A673 (cell line): ENCODE results near the gene SKAP1. TPM values are rescaled to one million over a fixed set of nuclear protein-coding genes. Genes with fewer than 3 reads are reported as not detected.
"Not testable (repeated sequence)": the region's sequence is repeated elsewhere in the genome, so short reads cannot be mapped to it uniquely, and the experiment has no call there.

Experiments
- BruUV-seq: library from RNA; stranded (reverse); fragments of 400-500 nt; replicated peaks from 2 replicates; lab custom pipeline; 2021; lab: Mats Ljungman, UMichigan
- CTCF ChIA-PET: fragments of 300-600 bp; sonication (Branson Sonifier 250); formaldehyde crosslinking; loops from one replicate; lab custom pipeline; 2022; ENCODE audit warnings: antibody characterized with exemption; lab: Charles Lee
- POLR2A ChIA-PET: fragments of 300-600 bp; sonication (Branson Sonifier 250); formaldehyde crosslinking; loops from one replicate; lab custom pipeline; 2022; ENCODE audit warnings: antibody characterized with exemption; ENCODE audit not compliant: low non-redundant PET; lab: Charles Lee
- DNase-seq: peaks from one replicate; pipeline ENCODE4 v3.0.0-alpha.2; 2015; ENCODE audit warnings: low spot score
- H3K27ac ChIP-seq: fragments of 200-600 bp; sonication (generic); 2 replicates; pipeline ENCODE4 v1.5.1; 2016; ENCODE audit warnings: mixed run types, low read depth, mild to moderate bottlenecking, mixed read lengths, antibody characterized with exemption, low read length; ENCODE audit not compliant: poor library complexity, severe bottlenecking
- H3K27me3 ChIP-seq: fragments of 200-600 bp; sonication (generic); replicated peaks from 2 replicates; pipeline ENCODE4 v1.6.1; 2017; ENCODE audit warnings: mixed run types, low read depth, mild to moderate bottlenecking, mixed read lengths, antibody characterized with exemption, low read length; ENCODE audit not compliant: insufficient read depth, poor library complexity
- H3K36me3 ChIP-seq: fragments of 200-600 bp; sonication (generic); 2 replicates; pipeline ENCODE4 v1.6.1; 2016; ENCODE audit warnings: mixed run types, mild to moderate bottlenecking, mixed read lengths, antibody characterized with exemption, low read length; ENCODE audit not compliant: insufficient read depth, poor library complexity, severe bottlenecking
- H3K4me1 ChIP-seq: fragments of 200-600 bp; sonication (generic); 2 replicates; pipeline ENCODE4 v1.6.1; 2017; ENCODE audit warnings: mixed run types, mild to moderate bottlenecking, mixed read lengths, antibody characterized with exemption, low read length; ENCODE audit not compliant: insufficient read depth, poor library complexity, severe bottlenecking
- H3K4me3 ChIP-seq: fragments of 200-600 bp; sonication (generic); 2 replicates; pipeline ENCODE4 v1.5.1; 2016; ENCODE audit warnings: low read depth, mixed run types, mild to moderate bottlenecking, mixed read lengths, low read length; ENCODE audit not compliant: poor library complexity, severe bottlenecking
- H3K9me3 ChIP-seq: fragments of 200-600 bp; sonication (generic); 2 replicates; pipeline ENCODE4 v1.6.1; 2016; ENCODE audit warnings: mixed run types, low read depth, mild to moderate bottlenecking, mixed read lengths, antibody characterized with exemption, low read length; ENCODE audit not compliant: poor library complexity, severe bottlenecking
- CTCF ChIP-seq: fragments of 300-800, 200-600 bp; sonication (generic); conservative IDR thresholded peaks from 2 replicates; pipeline ENCODE4 v1.5.1; 2017; ENCODE audit warnings: low read depth, mild to moderate bottlenecking, antibody characterized with exemption, low read length, moderate library complexity, mixed read lengths
- EZH2 ChIP-seq: fragments of 200-600 bp; sonication (generic); IDR thresholded peaks from 2 replicates; pipeline ENCODE4 v1.6.1; 2017; ENCODE audit warnings: borderline replicate concordance, low read depth, mild to moderate bottlenecking, mixed read lengths, antibody characterized with exemption, low read length; ENCODE audit not compliant: poor library complexity, severe bottlenecking
- intact Hi-C: fragments of 100-400 bp; cut with micrococcal nuclease; formaldehyde crosslinking; loops from one replicate; pipeline ENCODE4 v1.10.0; 2022; ENCODE audit not compliant: unreplicated experiment
- total RNA-seq: library from RNA; stranded (reverse); gene quantifications from 2 replicates; pipeline ENCODE4 v1.2.3, GENCODE V29; 2021

SKAP1 gene
- total RNA-seq, 1 experiment from 2014 or later: not detected

DNA sequence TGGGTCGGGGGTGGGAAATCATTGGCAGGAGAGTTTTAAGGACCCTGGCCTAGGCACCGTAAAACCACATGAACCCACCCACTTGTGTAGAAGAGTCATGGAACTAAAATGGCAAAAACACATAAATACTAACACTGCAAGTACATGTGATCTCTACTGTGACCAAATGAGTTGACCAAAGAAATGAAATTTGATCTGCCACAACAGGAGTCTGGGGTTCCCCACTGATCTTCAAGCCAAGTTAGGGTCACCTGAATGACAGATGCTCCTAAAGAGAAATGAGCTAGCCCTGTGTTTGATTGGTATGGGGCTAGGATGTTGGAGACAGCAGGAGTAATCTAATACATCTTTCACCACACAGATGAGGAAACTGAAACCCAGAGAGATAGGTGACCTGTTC lies 21.5 kb upstream of the SKAP1 start:
- no peak overlapping the region for H3K27ac ChIP-seq
- no peaks in the 10 kb centered on the region for H3K36me3 ChIP-seq
- intact Hi-C loops: no loop called here
- no TSS peak for BruUV-seq
- ChIA-PET POLR2A (no interaction called here), CTCF (no interaction called here)
- H3K9me3 ChIP-seq: no peaks in the 10 kb centered on the region
- H3K4me1 ChIP-seq: peaks cover 6% of the 10 kb centered on the region
- DNase-seq: no peak
- H3K4me3 ChIP-seq: no peak overlapping the region
- TF ChIP-seq CTCF (no peak), EZH2 (no peak)
- H3K27me3 ChIP-seq: no peaks in the 10 kb centered on the region

- H3K27ac ChIP-seq, CTCF ChIA-PET, H3K4me3 ChIP-seq, H3K27me3 ChIP-seq, intact Hi-C loops, DNase-seq, BruUV-seq, POLR2A ChIA-PET, H3K9me3 ChIP-seq, H3K36me3 ChIP-seq: not testable (repeated sequence)
- peaks cover 12% of the 10 kb centered on the region for H3K4me1 ChIP-seq
Measured at GRCh38 chr17:48449335-48449734, 19.3 kb upstream of the SKAP1 start.

DNA sequence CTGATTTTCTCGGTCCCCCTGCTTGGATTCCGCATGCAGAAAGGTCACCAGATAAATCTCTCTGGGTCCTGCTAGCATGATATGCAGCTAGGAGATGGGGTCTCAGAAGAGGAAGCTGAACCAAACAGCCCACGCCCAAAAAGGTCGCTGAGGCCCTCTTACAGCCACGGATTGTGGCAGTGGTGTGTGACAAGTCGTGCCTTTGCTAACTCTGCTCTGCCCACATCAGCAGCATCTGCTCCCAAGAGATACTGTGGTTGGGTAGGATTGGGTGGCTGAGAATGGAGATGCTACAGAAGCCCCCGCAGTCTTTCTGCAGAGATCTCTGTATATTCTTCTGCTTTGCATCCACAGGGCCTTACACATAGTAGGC lies 15.2 kb upstream of the SKAP1 start:
- Histone ChIP-seq H3K9me3 (no peaks in the 10 kb centered on the region), H3K4me1 (peaks cover 33% of the 10 kb centered on the region), H3K27ac (no peak overlapping the region), H3K4me3 (no peak overlapping the region), H3K36me3 (no peaks in the 10 kb centered on the region), H3K27me3 (no peaks in the 10 kb centered on the region)
- no peak for TF ChIP-seq CTCF
- TF ChIP-seq EZH2: no peak
- intact Hi-C loops: no loop called here
- ChIA-PET POLR2A (interaction anchor here (0.5 kb wide), 1 partner anchor 182 kb away, joined by 4 read pairs; no protein-coding TSS in a partner anchor), CTCF (no interaction called here)
- no TSS peak for BruUV-seq
- DNase-seq: no peak

DNA sequence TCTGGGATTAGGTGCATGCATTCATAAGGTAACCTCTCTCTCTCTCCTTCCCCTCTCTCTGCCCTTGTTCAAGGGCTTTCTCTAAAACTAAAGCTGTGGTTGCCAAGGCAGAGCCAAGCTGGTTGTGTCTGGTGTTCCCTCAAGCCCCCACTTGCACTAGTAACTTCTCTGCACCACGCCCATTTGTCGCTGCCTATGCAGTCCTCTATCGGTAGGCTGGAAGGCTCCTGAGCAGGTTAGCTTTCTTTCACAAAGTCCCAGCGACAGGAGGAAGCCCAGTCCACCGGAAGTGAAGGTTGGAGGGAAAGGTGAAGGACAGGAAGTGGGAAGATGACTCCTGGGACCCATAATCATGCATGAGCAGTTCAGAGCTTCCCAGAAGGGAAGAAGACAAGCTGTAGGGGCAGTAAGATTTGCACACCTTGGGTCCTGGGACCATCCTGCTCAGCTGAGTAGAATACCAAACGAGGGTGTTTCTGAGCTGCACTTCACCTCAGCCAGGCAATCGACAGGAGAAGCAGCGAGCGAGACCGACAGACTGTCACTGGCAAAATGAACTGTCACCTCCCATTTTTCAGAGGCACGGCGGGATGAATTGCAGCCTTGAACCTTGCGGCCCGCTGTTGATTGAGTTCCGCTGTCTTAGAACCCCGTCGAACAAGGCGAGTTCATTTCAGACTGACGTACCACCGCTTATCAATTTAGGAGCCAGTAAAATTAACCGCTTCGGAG lies 14.7 kb upstream of the SKAP1 start:
- Histone ChIP-seq H3K27ac (no peak overlapping the region), H3K9me3 (no peaks in the 10 kb centered on the region), H3K27me3 (no peaks in the 10 kb centered on the region), H3K4me1 (peaks cover 38% of the 10 kb centered on the region), H3K4me3 (no peak overlapping the region), H3K36me3 (no peaks in the 10 kb centered on the region)
- intact Hi-C loops: loop anchor here (5.0 kb wide), 2 partner anchors 37 to 303 kb away; no protein-coding TSS in a partner anchor
- BruUV-seq: no TSS peak
- DNase-seq: peak; percentile 34
- no peak for TF ChIP-seq CTCF
- TF ChIP-seq EZH2: no peak
- POLR2A ChIA-PET: interaction anchor here (0.5 kb wide), 1 partner anchor 182 kb away, joined by 4 read pairs; no protein-coding TSS in a partner anchor
- CTCF ChIA-PET: no interaction called here
